Aorta (tissue), 5 donors: ENCODE measurements around the gene POLR2C. TPM values are rescaled to one million over a fixed set of nuclear protein-coding genes. Genes with fewer than 3 reads are reported as not detected.
A peak's percentile ranks its signal among the peaks of the same experiment; 100 is the strongest.

ENCODE experiments used
- ATAC-seq: fragments of 200-7000 bp; cut with Tn5 transposase; one replicate; pipeline ENCODE4 v1.9.1; 2022; ENCODE audit warnings: moderate library complexity; ENCODE audit not compliant: low FRiP score
- DNase-seq, 2 donors: peaks; one replicate each; pipeline ENCODE4 v3.0.0-alpha.2; 2020
- H3K27ac ChIP-seq, 2 donors: one replicate each; pipeline ENCODE4 v1.5.1; 2013; ENCODE audit warnings: low read length in 2 of 2, mild to moderate bottlenecking in 2 of 2, moderate library complexity in 2 of 2, control low read depth in 1 of 2, inconsistent platforms in 1 of 2, low read depth in 1 of 2
- H3K27me3 ChIP-seq, 2 donors: one replicate each; pipeline ENCODE4 v1.6.1; 2013; ENCODE audit warnings: control low read depth in 1 of 2, low read length in 1 of 2, mild to moderate bottlenecking in 1 of 2, moderate library complexity in 1 of 2; ENCODE audit not compliant: insufficient read depth in 2 of 2, control insufficient read depth in 1 of 2
- H3K36me3 ChIP-seq, 2 donors: one replicate each; pipeline ENCODE4 v1.6.1; 2013; ENCODE audit warnings: control low read depth in 1 of 2, low read length in 1 of 2, mild to moderate bottlenecking in 1 of 2; ENCODE audit not compliant: insufficient read depth in 2 of 2, control insufficient read depth in 1 of 2
- H3K4me1 ChIP-seq, 2 donors: one replicate each; pipeline ENCODE4 v1.6.1; 2013; ENCODE audit warnings: low read length in 2 of 2, control low read depth in 1 of 2, mild to moderate bottlenecking in 1 of 2, moderate library complexity in 1 of 2; ENCODE audit not compliant: insufficient read depth in 2 of 2, control insufficient read depth in 1 of 2
- H3K4me3 ChIP-seq, 2 donors: one replicate each; pipeline ENCODE4 v1.5.1; 2013; ENCODE audit warnings: low read length in 2 of 2, control low read depth in 1 of 2, mild to moderate bottlenecking in 1 of 2
- H3K9me3 ChIP-seq: one replicate; pipeline ENCODE4 v1.6.1; 2013; ENCODE audit warnings: mild to moderate bottlenecking, low read length; ENCODE audit not compliant: control insufficient read depth
- WGBS, 2 donors: extraction: QIAGEN DNeasy Blood & Tissue Kit; methylation state at CpG; one replicate each; pipeline ENCODE4 v1.1.7; 2013; 5-methylcytosine and 5-hydroxymethylcytosine counted together
- intact Hi-C, 2 donors: fragments of 100-400 bp; cut with DNase I; formaldehyde crosslinking; loops; one replicate each; pipeline versions ENCODE4 v1.14.2 to v1.15.0; 2022
- polyA plus RNA-seq, 2 donors: library from polyadenylated mRNA; stranded (reverse); fragments of 200-250 nt; gene quantifications; one replicate each; pipeline ENCODE4 v1.2.3, GENCODE V29; 2013
- total RNA-seq, 2 donors: library from RNA; stranded (reverse); fragmentation: NEBNext Ultra II Directional; extraction: Animal tissue kit (Norgen Biotek cat#: 25700); gene quantifications; one replicate each; pipeline ENCODE4 v1.2.1, GENCODE V29; 2021
- donor health status: healthy with polysubstance abuse.
- donor health status: Bipolar disorder and iron deficiency.
- donor health status: DM: no; HTN: no; CAD: no.
- donor health status: DM: no; HTN: no; CAD: no.
- donor health status: DM: yes; HTN: yes; CAD: no.

Gene POLR2C
- total and polyA plus RNA-seq, 4 donors: 43.8 to 55.3 (median 49.5) TPM

- DNase-seq (peak; percentile 81 to 91), ATAC-seq (peak; percentile 64)
- H3K27me3 ChIP-seq: no peaks in the 10 kb centered on the region
- WGBS, 2 donors: 13 to 14% methylated on average over 15 of the region's 15 CpGs
- H3K27ac ChIP-seq: peak overlapping the region in 1 of 2 donors; percentile 73
- H3K4me3 ChIP-seq: peak overlapping the region; percentile 4 to 35
- H3K4me1 ChIP-seq: no peaks in the 10 kb centered on the region
- H3K36me3 ChIP-seq: no peaks in the 10 kb centered on the region
- intact Hi-C loops: no loop called here
- no peaks in the 10 kb centered on the region for H3K9me3 ChIP-seq
These were observed 17.7 kb downstream of the POLR2C start for GRCh38 chr16:57479976-57480753.

- Histone ChIP-seq H3K4me3 (no peak overlapping the region), H3K4me1 (no peaks in the 10 kb centered on the region), H3K36me3 (no peaks in the 10 kb centered on the region), H3K27ac (peak overlapping the region in 1 of 2 donors; percentile 70), H3K9me3 (no peaks in the 10 kb centered on the region), H3K27me3 (no peaks in the 10 kb centered on the region)
- 16% methylated on average over 6 of the region's 6 CpGs for WGBS, 2 donors
- no peak for ATAC-seq
- intact Hi-C loops: no loop called here
- DNase-seq: peak; percentile 32 to 60
These were observed 18.3 kb downstream of the POLR2C start for GRCh38 chr16:57480754-57481230.

GRCh38 chr16:57481421-57481820, 18.9 kb downstream of the POLR2C start:
- no peaks in the 10 kb centered on the region for H3K27me3 ChIP-seq
- ATAC-seq (no peak), DNase-seq (peak; percentile 24 to 40)
- no peaks in the 10 kb centered on the region for H3K36me3 ChIP-seq
- 83 to 87% methylated on average over 4 of the region's 4 CpGs for WGBS, 2 donors
- peak overlapping the region in 1 of 2 donors; percentile 70 for H3K27ac ChIP-seq
- no peak overlapping the region for H3K4me3 ChIP-seq
- no peaks in the 10 kb centered on the region for H3K9me3 ChIP-seq
- H3K4me1 ChIP-seq: no peaks in the 10 kb centered on the region
- intact Hi-C loops: no loop called here

- ATAC-seq: no peak
- H3K4me1 ChIP-seq: no peaks in the 10 kb centered on the region
These were observed 20.5 kb downstream of the POLR2C start for GRCh38 chr16:57482845-57483545.

GRCh38 chr16:57483725-57484514, 21.4 kb downstream of the POLR2C start:
- no peaks in the 10 kb centered on the region for H3K9me3 ChIP-seq
- 66 to 69% methylated on average over 19 of the region's 19 CpGs for WGBS, 2 donors
- peak overlapping the region in 1 of 2 donors; percentile 2 for H3K27ac ChIP-seq
- H3K27me3 ChIP-seq: no peaks in the 10 kb centered on the region
- H3K36me3 ChIP-seq: no peaks in the 10 kb centered on the region
- ATAC-seq: no peak
- intact Hi-C loops: no loop called here
- H3K4me1 ChIP-seq: no peaks in the 10 kb centered on the region
- DNase-seq: peak; percentile 46 to 77
- no peak overlapping the region for H3K4me3 ChIP-seq

More at GRCh38 chr16:57482845-57483545, 20.5 kb downstream of the POLR2C start:
- intact Hi-C loops: no loop called here
- H3K36me3 ChIP-seq: no peaks in the 10 kb centered on the region
- H3K9me3 ChIP-seq: no peaks in the 10 kb centered on the region
- no peaks in the 10 kb centered on the region for H3K27me3 ChIP-seq
- no peak overlapping the region for H3K27ac ChIP-seq
- WGBS, 2 donors: 73 to 83% methylated on average over 13 to 14 of the region's 14 CpGs
- no peak overlapping the region for H3K4me3 ChIP-seq
- DNase-seq: peak; percentile 40 to 73

GRCh38 chr16:57484515-57485005, 22.1 kb downstream of the POLR2C start:
- H3K4me3 ChIP-seq: no peak overlapping the region
- H3K4me1 ChIP-seq: no peaks in the 10 kb centered on the region
- H3K27ac ChIP-seq: peak overlapping the region in 1 of 2 donors; percentile 8
- no peaks in the 10 kb centered on the region for H3K36me3 ChIP-seq
- ATAC-seq: no peak
- WGBS, 2 donors: 86 to 89% methylated on average over 8 of the region's 8 CpGs
- H3K9me3 ChIP-seq: no peaks in the 10 kb centered on the region
- H3K27me3 ChIP-seq: no peaks in the 10 kb centered on the region
- DNase-seq: peak in 1 of 2 donors; percentile 24
- intact Hi-C loops: no loop called here

GRCh38 chr16:57485091-57485915, 22.8 kb downstream of the POLR2C start:
- ATAC-seq (peak; percentile 2), DNase-seq (peak; percentile 58 to 77)
- intact Hi-C loops: no loop called here
- Histone ChIP-seq H3K27ac (peak overlapping the region; percentile 8 to 93), H3K4me1 (no peaks in the 10 kb centered on the region), H3K4me3 (peak overlapping the region; percentile 52 to 95), H3K36me3 (no peaks in the 10 kb centered on the region), H3K9me3 (no peaks in the 10 kb centered on the region), H3K27me3 (no peaks in the 10 kb centered on the region)
- WGBS, 2 donors: 38 to 45% methylated on average over 13 to 14 of the region's 14 CpGs
